ENCODE data around the gene RELN. TPM values are rescaled to one million over a fixed set of nuclear protein-coding genes. Genes with fewer than 3 reads are reported as not detected.

The RELN gene
- total RNA-seq, 1 experiment from 2014 or later: 0.02 TPM

DNA sequence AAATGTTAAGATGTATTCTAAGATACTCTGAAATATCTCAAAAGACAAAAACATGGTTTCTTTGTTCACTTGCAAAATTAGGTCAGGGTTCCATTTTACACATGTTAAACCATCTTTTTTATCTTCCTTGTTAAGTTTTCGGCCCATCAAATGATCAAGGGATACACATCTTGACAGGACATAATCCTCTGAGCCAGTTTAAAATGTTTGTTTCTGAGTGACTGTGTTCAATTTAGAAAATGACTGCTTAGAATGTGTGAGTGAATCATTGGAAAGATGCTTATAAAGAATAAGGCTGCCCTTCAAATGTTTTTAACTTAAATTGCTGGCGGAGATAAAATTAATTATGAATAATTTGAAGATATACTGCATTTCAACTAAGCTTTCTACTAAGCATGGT is 447.5 kb downstream of the RELN start:
- H3K9me3 Mint-ChIP-seq: no peaks in the 10 kb centered on the region; a peak in 1 of 5 replicates
- Histone ChIP-seq H3T11ph (ENCODE audit: low read length) (no peak overlapping the region), H3K23me2 (ENCODE audit: insufficient read length, low read depth, low read length, poor library complexity, severe bottlenecking) (no peaks in the 10 kb centered on the region), H3K27me3 (ENCODE audit: insufficient read depth, low read length) (no peaks in the 10 kb centered on the region), H3K4me2 (ENCODE audit: insufficient read depth, insufficient read length, low read length) (no peak overlapping the region), H2AK5ac (ENCODE audit: insufficient read length, low read length) (no peak overlapping the region), H3K4me1 (ENCODE audit: insufficient read depth, low read length) (no peaks in the 10 kb centered on the region), H3K27ac (ENCODE audit: insufficient read length, low read depth, low read length) (no peak overlapping the region), H3K4ac (ENCODE audit: low read depth, low read length) (no peak overlapping the region), H2AFZ (ENCODE audit: low read length) (no peak overlapping the region), H3K9me3 (ENCODE audit: control insufficient read depth, low read depth, low read length) (no peaks in the 10 kb centered on the region), H2BK120ac (ENCODE audit: low read depth, low read length, poor library complexity, severe bottlenecking) (no peak overlapping the region), H4K5ac (ENCODE audit: insufficient read length, low read depth, low read length) (no peak overlapping the region), H3K56ac (ENCODE audit: insufficient read length, low read depth, low read length) (no peak overlapping the region), H4K8ac (replicated peaks; ENCODE audit: insufficient read length, low read depth, low read length) (no peak overlapping the region), H3K23ac (ENCODE audit: insufficient read length, low read depth, low read length) (no peak overlapping the region), H2BK12ac (ENCODE audit: insufficient read length, low read depth, low read length) (no peak overlapping the region), H2BK5ac (ENCODE audit: insufficient read length, low read length) (no peak overlapping the region), H3K18ac (ENCODE audit: insufficient read length, low read depth, low read length) (no peak overlapping the region), H3K14ac (ENCODE audit: insufficient read depth, low read length) (no peak overlapping the region), H2BK20ac (ENCODE audit: low read depth, low read length, poor library complexity, severe bottlenecking) (no peak overlapping the region), H3K79me1 (ENCODE audit: insufficient read depth, low read depth, low read length, poor library complexity, severe bottlenecking) (no peaks in the 10 kb centered on the region), H4K20me1 (ENCODE audit: control insufficient read depth, insufficient read depth, insufficient read length) (no peaks in the 10 kb centered on the region), H4K91ac (ENCODE audit: insufficient read length, low read depth, low read length) (no peak overlapping the region), H3K9ac (ENCODE audit: extremely low read depth, insufficient read length, low read length) (no peak overlapping the region), H2BK15ac (ENCODE audit: low read depth, low read length) (no peak overlapping the region), H3K79me2 (ENCODE audit: insufficient read depth, low read length) (no peaks in the 10 kb centered on the region)
- TF ChIP-seq, protein P1, sequence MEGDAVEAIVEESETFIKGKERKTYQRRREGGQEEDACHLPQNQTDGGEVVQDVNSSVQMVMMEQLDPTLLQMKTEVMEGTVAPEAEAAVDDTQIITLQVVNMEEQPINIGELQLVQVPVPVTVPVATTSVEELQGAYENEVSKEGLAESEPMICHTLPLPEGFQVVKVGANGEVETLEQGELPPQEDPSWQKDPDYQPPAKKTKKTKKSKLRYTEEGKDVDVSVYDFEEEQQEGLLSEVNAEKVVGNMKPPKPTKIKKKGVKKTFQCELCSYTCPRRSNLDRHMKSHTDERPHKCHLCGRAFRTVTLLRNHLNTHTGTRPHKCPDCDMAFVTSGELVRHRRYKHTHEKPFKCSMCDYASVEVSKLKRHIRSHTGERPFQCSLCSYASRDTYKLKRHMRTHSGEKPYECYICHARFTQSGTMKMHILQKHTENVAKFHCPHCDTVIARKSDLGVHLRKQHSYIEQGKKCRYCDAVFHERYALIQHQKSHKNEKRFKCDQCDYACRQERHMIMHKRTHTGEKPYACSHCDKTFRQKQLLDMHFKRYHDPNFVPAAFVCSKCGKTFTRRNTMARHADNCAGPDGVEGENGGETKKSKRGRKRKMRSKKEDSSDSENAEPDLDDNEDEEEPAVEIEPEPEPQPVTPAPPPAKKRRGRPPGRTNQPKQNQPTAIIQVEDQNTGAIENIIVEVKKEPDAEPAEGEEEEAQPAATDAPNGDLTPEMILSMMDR (conservative IDR thresholded peaks at IDR 0.05): no peak
- no CpG with 5 or more reads among the region's 2 CpGs for WGBS (ENCODE audit: extremely low coverage, insufficient read length, low lambda C conversion rate)
- no peaks in the 10 kb centered on the region for H3K36me3 Mint-ChIP-seq (ENCODE audit: insufficient read depth in 1 of 3, low read depth in 3 of 3)
- no peak for DNase-seq
- no peak overlapping the region for H3K4me3 Mint-ChIP-seq
- H3K27me3 Mint-ChIP-seq (ENCODE audit: low read depth): peaks cover 7% of the 10 kb centered on the region
- no peaks in the 10 kb centered on the region for H3K4me1 Mint-ChIP-seq
- no peak overlapping the region for H3K27ac Mint-ChIP-seq

Measured in H9 (cell line).